Endothelial cell of umbilical vein (primary cell): ENCODE measurements around the gene OXNAD1. TPM values are rescaled to one million over a fixed set of nuclear protein-coding genes. Genes with fewer than 3 reads are reported as not detected.

ENCODE experiments used
- BruUV-seq: library from RNA; stranded (reverse); fragments of 400-500 nt; replicated peaks from 2 replicates; lab custom pipeline; 2021; lab: Mats Ljungman, UMichigan
- CTCF ChIA-PET: fragments of 300-600, 350-600 bp; sonication (Branson Sonifier 250); formaldehyde crosslinking; loops from one replicate; lab custom pipeline; 2021; ENCODE audit warnings: antibody characterized with exemption, inconsistent platforms; lab: Charles Lee
- POLR2A ChIA-PET: fragments of 300-600, 350-600 bp; sonication (Branson Sonifier 250); formaldehyde crosslinking; loops from one replicate; lab custom pipeline; 2021; ENCODE audit warnings: antibody characterized with exemption, inconsistent platforms; lab: Charles Lee
- DNase-seq: peaks from one replicate; pipeline ENCODE4 v3.0.0-alpha.2; 2011; ENCODE audit warnings: low read depth, low spot score
- FAIRE-seq: peaks from 2 replicates; lab custom pipeline; 2011; peaks lifted over from hg19 to GRCh38; lab: Jason Lieb, UNC
- H2AFZ ChIP-seq: 2 replicates; pipeline ENCODE4 v1.6.0; 2012; ENCODE audit warnings: low read depth, low read length, control low read depth, inconsistent platforms
- H3K27ac ChIP-seq: 2 replicates; pipeline ENCODE4 v1.5.1; 2011; ENCODE audit warnings: low read depth, mild to moderate bottlenecking, control low read depth, low read length, moderate library complexity; ENCODE audit not compliant: insufficient read depth
- H3K27me3 ChIP-seq, 2 experiments: 2 replicates each; pipeline versions ENCODE4 v1.6.0 to v1.6.1; 2011; ENCODE audit warnings: low read length in 2 of 2, mixed read lengths in 1 of 2; ENCODE audit not compliant: control insufficient read depth in 2 of 2, insufficient read depth in 2 of 2
- H3K36me3 ChIP-seq, 2 experiments: 2 replicates in 1 of 2; 3 replicates in 1 of 2; pipeline ENCODE4 v1.5.1; 2011; ENCODE audit warnings: low read length in 2 of 2, mild to moderate bottlenecking in 1 of 2, moderate library complexity in 1 of 2; ENCODE audit not compliant: control insufficient read depth in 2 of 2, insufficient read depth in 2 of 2; ENCODE audit errors: extremely low read depth in 1 of 2
- H3K4me1 ChIP-seq: 3 replicates; pipeline ENCODE4 v1.5.1; 2011; ENCODE audit warnings: mild to moderate bottlenecking, low read length; ENCODE audit not compliant: control insufficient read depth, insufficient read depth; ENCODE audit errors: extremely low read depth
- H3K4me2 ChIP-seq: 2 replicates; pipeline ENCODE4 v1.6.1; 2011; ENCODE audit warnings: low read length, control low read depth, mixed read lengths; ENCODE audit not compliant: insufficient read depth
- H3K4me3 ChIP-seq, 3 experiments: fragments of 200-600 bp in 1 of 3; sonication (generic), shearing (Covaris generic) in 1 of 3; replicated peaks in 1 of 3; 2 replicates each; pipeline ENCODE4 v1.5.1; 2011 to 2016; ENCODE audit warnings: control low read depth in 3 of 3, low read length in 3 of 3, mild to moderate bottlenecking in 2 of 3, inconsistent platforms in 1 of 3, low read depth in 1 of 3, moderate library complexity in 1 of 3; ENCODE audit not compliant: insufficient read depth in 1 of 3
- H3K79me2 ChIP-seq: 2 replicates; pipeline ENCODE4 v1.6.0; 2012; ENCODE audit warnings: low read length, inconsistent platforms; ENCODE audit not compliant: control insufficient read depth, insufficient read depth
- H3K9ac ChIP-seq: replicated peaks from 2 replicates; pipeline ENCODE3; 2011; ENCODE audit warnings: low read length, control low read depth; ENCODE audit not compliant: insufficient read depth; ENCODE audit errors: extremely low read depth
- H3K9me1 ChIP-seq: replicated peaks from 3 replicates; pipeline ENCODE4 v1.6.0; 2011; ENCODE audit warnings: mild to moderate bottlenecking, low read length; ENCODE audit not compliant: control insufficient read depth, insufficient read depth; ENCODE audit errors: extremely low read depth
- H3K9me3 ChIP-seq: replicated peaks from 2 replicates; pipeline ENCODE4 v1.5.1; 2012; ENCODE audit warnings: low read length, inconsistent platforms; ENCODE audit not compliant: control insufficient read depth, insufficient read depth
- H4K20me1 ChIP-seq: replicated peaks from 2 replicates; pipeline ENCODE3; 2011; ENCODE audit warnings: mild to moderate bottlenecking, low read length; ENCODE audit not compliant: control insufficient read depth, insufficient read depth; ENCODE audit errors: extremely low read depth
- CTCF ChIP-seq, 2 donors: IDR thresholded peaks; 1 replicate in 1 of 2; 2 replicates in 1 of 2; pipeline ENCODE4 v1.5.1; 2011; ENCODE audit warnings: low read length in 2 of 2, mild to moderate bottlenecking in 2 of 2, moderate library complexity in 2 of 2, control low read depth in 1 of 2, inconsistent platforms in 1 of 2, low read depth in 1 of 2; ENCODE audit not compliant: insufficient read depth in 1 of 2; ENCODE audit errors: extremely low read depth in 1 of 2
- EZH2 ChIP-seq: IDR thresholded peaks from 2 replicates; pipeline ENCODE4 v1.6.1; 2012; ENCODE audit warnings: borderline replicate concordance, low read depth, mild to moderate bottlenecking, moderate library complexity, low read length, inconsistent platforms; ENCODE audit not compliant: severe bottlenecking
- FOS ChIP-seq: IDR thresholded peaks from 2 replicates; pipeline ENCODE4 v1.6.1; 2011; ENCODE audit warnings: mild to moderate bottlenecking, low read length, moderate library complexity, borderline replicate concordance; ENCODE audit not compliant: insufficient read depth
- GATA2 ChIP-seq: IDR thresholded peaks from 2 replicates; pipeline ENCODE4 v1.7.0; 2011; ENCODE audit warnings: low read depth, mild to moderate bottlenecking, moderate library complexity, mixed read lengths, low read length; ENCODE audit not compliant: insufficient read length, insufficient read depth
- JUN ChIP-seq: IDR thresholded peaks from 2 replicates; pipeline ENCODE4 v1.6.1; 2011; ENCODE audit warnings: borderline replicate concordance, low read depth; ENCODE audit not compliant: insufficient read length, insufficient read depth
- MAX ChIP-seq: IDR thresholded peaks from 2 replicates; pipeline ENCODE4 v1.6.1; 2011; ENCODE audit not compliant: insufficient read depth, insufficient read length
- MYC ChIP-seq: IDR thresholded peaks from one replicate; pipeline ENCODE4 v1.6.1; 2011; ENCODE audit warnings: mild to moderate bottlenecking, low read depth, low read length
- POLR2A ChIP-seq: IDR thresholded peaks from 2 replicates; pipeline ENCODE4 v1.6.1; 2012; ENCODE audit warnings: low read depth, mild to moderate bottlenecking, control low read depth, low read length
- POLR2AphosphoS5 ChIP-seq: IDR thresholded peaks from 2 replicates; pipeline ENCODE4 v1.6.1; 2012; ENCODE audit warnings: low read depth, mild to moderate bottlenecking, control low read depth, low read length, moderate library complexity; ENCODE audit not compliant: insufficient read depth
- dilution Hi-C: fragments of 300-500 bp; cut with MboI; formaldehyde crosslinking; loops from one replicate; pipeline ENCODE4 v1.15.0; 2019; ENCODE audit warnings: low sequenced_read_pairs; ENCODE audit not compliant: extremely low pct_ligation_motif_present
- intact Hi-C: fragments of 100-400 bp; cut with micrococcal nuclease; formaldehyde crosslinking; loops from one replicate; pipeline ENCODE4 v1.10.0; 2022
- polyA plus RNA-seq, 4 experiments: library from polyadenylated mRNA; depleted of rRNA in 3 of 4; stranded (reverse) in 3 of 4; unstranded in 1 of 4; fragments of >200 nt; gene quantifications; 2 replicates each; pipeline versions ENCODE4 v1.2.1 to v1.2.3, GENCODE V29; 2011 to 2012; ENCODE audit warnings: missing spikeins in 1 of 4
- total RNA-seq: library from RNA; stranded (reverse); gene quantifications from 2 replicates; pipeline ENCODE4 v1.2.3, GENCODE V29; 2021

Gene OXNAD1
- total and polyA plus RNA-seq, 2 donors (not counting 3 experiments of a cell fraction or from before 2014, with no cell fraction given): 5.5 to 9.7 TPM

- H4K20me1 ChIP-seq: no peaks in the 10 kb centered on the region
- H3K9ac ChIP-seq: no peak overlapping the region
- DNase-seq (no peak), FAIRE-seq (no peak)
- H3K4me3 ChIP-seq: no peak overlapping the region
- H3K4me1 ChIP-seq: no peaks in the 10 kb centered on the region
- no peak overlapping the region for H3K4me2 ChIP-seq
- intact Hi-C loops: no loop called here
- H3K9me3 ChIP-seq: no peaks in the 10 kb centered on the region
- no TSS peak for BruUV-seq
- peaks cover 0 to 4% of the 10 kb centered on the region in 2 experiments for H3K36me3 ChIP-seq
- H2AFZ ChIP-seq: no peak overlapping the region
- H3K27ac ChIP-seq: no peak overlapping the region
- CTCF ChIA-PET: no interaction called here
- H3K79me2 ChIP-seq: no peaks in the 10 kb centered on the region
- H3K27me3 ChIP-seq: no peaks in the 10 kb centered on the region
- H3K9me1 ChIP-seq: no peaks in the 10 kb centered on the region
- POLR2A ChIA-PET: no interaction called here
- TF ChIP-seq EZH2: no peak
- TF ChIP-seq MYC: no peak
- TF ChIP-seq GATA2: no peak
- no peak for TF ChIP-seq CTCF (IDR thresholded peaks at IDR 0.05; ENCODE audit: extremely low read depth in 1 of 2, insufficient read depth in 1 of 2, low read depth in 1 of 2, low read length in 2 of 2)
- no peak for TF ChIP-seq MAX
- no peak for TF ChIP-seq JUN
- no peak for TF ChIP-seq FOS
- no peak for TF ChIP-seq POLR2AphosphoS5
- no peak for TF ChIP-seq POLR2A
- dilution Hi-C loops: no loop called here
Measured at GRCh38 chr3:16255726-16256125, 9.3 kb upstream of the OXNAD1 start.
